Central memory CD4-positive, alpha-beta T cell (primary cell): Measurements from ENCODE around the gene ANGPTL4.
A peak's percentile ranks its signal among the peaks of the same experiment; 100 is the strongest.
"Not testable (repeated sequence)": the region's sequence is repeated elsewhere in the genome, so short reads cannot be mapped to it uniquely, and the experiment has no call there.

Source experiments
- DNase-seq: peaks from one replicate; pipeline ENCODE4 v3.0.0; 2022

The ANGPTL4 gene

GRCh38 chr19:8391198-8392016 lies 27.5 kb downstream of the ANGPTL4 start:
- DNase-seq = no peak

- no peak for DNase-seq
Observed at GRCh38 chr19:8392017-8392591, 28.1 kb downstream of the ANGPTL4 start.

GRCh38 chr19:8393192-8393870 lies 29.4 kb downstream of the ANGPTL4 start:
- DNase-seq = no peak

GRCh38 chr19:8393871-8394250 lies 29.9 kb downstream of the ANGPTL4 start:
- no peak for DNase-seq

GRCh38 chr19:8395621-8396082 lies 31.7 kb downstream of the ANGPTL4 start:
- no peak for DNase-seq

GRCh38 chr19:8396185-8396562 lies 32.2 kb downstream of the ANGPTL4 start:
- no peak for DNase-seq

- peak; percentile 70 for DNase-seq
Observed at GRCh38 chr19:8396563-8397203, 32.7 kb downstream of the ANGPTL4 start.

GRCh38 chr19:8397271-8397670 lies 33.3 kb downstream of the ANGPTL4 start:
- no peak for DNase-seq

GRCh38 chr19:8397746-8398310 lies 33.9 kb downstream of the ANGPTL4 start:
- no peak for DNase-seq

- no peak for DNase-seq
Observed at GRCh38 chr19:8398311-8398771, 34.4 kb downstream of the ANGPTL4 start.

- no peak for DNase-seq
Observed at GRCh38 chr19:8399681-8400188, 35.8 kb downstream of the ANGPTL4 start.

GRCh38 chr19:8401981-8402411 lies 38.0 kb downstream of the ANGPTL4 start:
- DNase-seq = no peak

GRCh38 chr19:8403098-8403819 lies 39.3 kb downstream of the ANGPTL4 start:
- DNase-seq = no peak

GRCh38 chr19:8403820-8404109 lies 39.8 kb downstream of the ANGPTL4 start:
- DNase-seq = no peak

- no peak for DNase-seq
Observed at GRCh38 chr19:8404391-8405151, 40.6 kb downstream of the ANGPTL4 start.

- not testable (repeated sequence) for DNase-seq
Observed at GRCh38 chr19:8410718-8411117, 46.8 kb downstream of the ANGPTL4 start.

GRCh38 chr19:8412783-8413628 lies 49.1 kb downstream of the ANGPTL4 start, which contains the start of gene MARCHF2:
MARCHF2 (plus strand) TSS chr19:8413305; CDS start chr19:8421841, 8,536 bp downstream.
- peak; percentile 92 for DNase-seq

- no peak for DNase-seq
Observed at GRCh38 chr19:8413629-8413995, 49.7 kb downstream of the ANGPTL4 start.

- DNase-seq = no peak
Observed at GRCh38 chr19:8416796-8417195, 52.8 kb downstream of the ANGPTL4 start.
